DMS79 treated with DMSO at 0.1 percent for 48 hours (cell line): ENCODE data around the gene SUPT5H.

Experiments
- DNase-seq: peaks from one replicate; lab custom pipeline; 2025; lab: John Stamatoyannopoulos, UW

Gene SUPT5H

GRCh38 chr19:39409208-39410016 lies 36.0 kb upstream of the SUPT5H start:
- DNase-seq, result peak; percentile 91

- peak; percentile 33 for DNase-seq
Measured at GRCh38 chr19:39410017-39410830, 35.2 kb upstream of the SUPT5H start.

GRCh38 chr19:39410831-39411080 lies 34.6 kb upstream of the SUPT5H start:
- no peak for DNase-seq

GRCh38 chr19:39411081-39411831 lies 34.1 kb upstream of the SUPT5H start:
- no peak for DNase-seq

- DNase-seq, result peak; percentile 95
Measured at GRCh38 chr19:39411832-39412099, 33.6 kb upstream of the SUPT5H start.

GRCh38 chr19:39412100-39412866 lies 33.1 kb upstream of the SUPT5H start, which contains the start of gene PLEKHG2:
Gene PLEKHG2 (plus strand): TSS chr19:39412669. CDS start chr19:39414087, 1,418 bp downstream.
- peak; percentile 97 for DNase-seq

GRCh38 chr19:39412867-39413271 lies 32.5 kb upstream of the SUPT5H start:
- DNase-seq, result no peak

- peak; percentile 53 for DNase-seq
Measured at GRCh38 chr19:39413272-39413910, 32.0 kb upstream of the SUPT5H start.

GRCh38 chr19:39413911-39414608 lies 31.3 kb upstream of the SUPT5H start:
- peak; percentile 38 for DNase-seq

GRCh38 chr19:39415111-39416046 lies 30.0 kb upstream of the SUPT5H start:
- DNase-seq, result no peak

GRCh38 chr19:39416152-39417120 lies 28.9 kb upstream of the SUPT5H start:
- DNase-seq, result no peak

- DNase-seq, result no peak
Measured at GRCh38 chr19:39417463-39418181, 27.8 kb upstream of the SUPT5H start.

GRCh38 chr19:39419003-39419402 lies 26.4 kb upstream of the SUPT5H start:
- no peak for DNase-seq

GRCh38 chr19:39420769-39421168 lies 24.6 kb upstream of the SUPT5H start:
- no peak for DNase-seq

GRCh38 chr19:39422020-39422419 lies 23.4 kb upstream of the SUPT5H start:
- DNase-seq, result no peak

- no peak for DNase-seq
Measured at GRCh38 chr19:39423258-39424086, 21.9 kb upstream of the SUPT5H start.

GRCh38 chr19:39424934-39425333 lies 20.4 kb upstream of the SUPT5H start:
- no peak for DNase-seq
